GM12878 (cell line): ENCODE data around the gene METAP1.

Experiments
- BCLAF1 ChIP-seq: fragments of 450-650 bp; IDR thresholded peaks from 2 replicates; pipeline ENCODE4 v1.6.1; 2017; ENCODE audit warnings: antibody characterized with exemption, mild to moderate bottlenecking, moderate library complexity
- CEBPB ChIP-seq, 2 experiments: fragments of 150-350 bp in 1 of 2; IDR thresholded peaks; 2 replicates each; pipeline ENCODE4 v1.6.1; 2012 to 2014; ENCODE audit warnings: low read depth in 2 of 2, low read length in 2 of 2, borderline replicate concordance in 1 of 2, inconsistent platforms in 1 of 2
- CHD1 ChIP-seq: IDR thresholded peaks from 2 replicates; pipeline ENCODE4 v1.6.1; 2012; ENCODE audit warnings: low read depth, low read length, improper control_type of control experiment
- CTCF ChIP-seq, 3 experiments: IDR thresholded peaks in 2 of 3; conservative IDR thresholded peaks in 1 of 3; 2 replicates each; pipeline ENCODE4 v1.5.1; 2011; ENCODE audit warnings: low read depth in 3 of 3, low read length in 3 of 3, mild to moderate bottlenecking in 3 of 3, control low read depth in 2 of 3, moderate library complexity in 2 of 3, inconsistent platforms in 1 of 3, mixed read lengths in 1 of 3; ENCODE audit not compliant: control insufficient read depth in 2 of 3, insufficient read depth in 1 of 3; ENCODE audit errors: extremely low read depth in 1 of 3
- IKZF1 ChIP-seq: fragments of 450-650 bp; conservative IDR thresholded peaks from 2 replicates; pipeline ENCODE4 v1.6.1; 2017; ENCODE audit warnings: antibody characterized with exemption, mild to moderate bottlenecking
- MAX ChIP-seq: IDR thresholded peaks from 2 replicates; pipeline ENCODE4 v1.6.1; 2012; ENCODE audit warnings: low read depth, low read length, improper control_type of control experiment
- PBX3 ChIP-seq: IDR thresholded peaks from 2 replicates; pipeline ENCODE4 v1.6.1; 2011; ENCODE audit warnings: mild to moderate bottlenecking, low read depth, low read length, moderate library complexity; ENCODE audit not compliant: insufficient replicate concordance
- RFX5 ChIP-seq: IDR thresholded peaks from 2 replicates; pipeline ENCODE4 v1.6.1; 2011; ENCODE audit warnings: low read depth, low read length, improper control_type of control experiment
- TAF1 ChIP-seq: IDR thresholded peaks from 2 replicates; pipeline ENCODE4 v1.6.1; 2011; ENCODE audit warnings: mild to moderate bottlenecking, low read depth, low read length, borderline replicate concordance
- USF1 ChIP-seq: IDR thresholded peaks from 2 replicates; pipeline ENCODE4 v1.6.1; 2011; ENCODE audit warnings: borderline replicate concordance, low read depth, mild to moderate bottlenecking, moderate library complexity, mixed read lengths, low read length; ENCODE audit not compliant: insufficient read depth; ENCODE audit errors: extremely low read length
- USF2 ChIP-seq: IDR thresholded peaks from 2 replicates; pipeline ENCODE4 v1.6.1; 2011; ENCODE audit warnings: low read depth, low read length, improper control_type of control experiment, borderline replicate concordance
- ZBTB11 ChIP-seq: fragments of 450-650 bp; formaldehyde crosslinking; IDR thresholded peaks from 2 replicates; pipeline ENCODE4 v1.5.0; 2022; ENCODE audit warnings: mild to moderate bottlenecking, missing genetic modification characterization
- ZNF274 ChIP-seq: IDR thresholded peaks from one replicate; pipeline ENCODE4 v1.8.0; 2011; ENCODE audit not compliant: insufficient read length, insufficient read depth
- ZZZ3 ChIP-seq: IDR thresholded peaks from 2 replicates; pipeline ENCODE4 v1.6.1; 2011; ENCODE audit warnings: low read depth; ENCODE audit not compliant: control insufficient read depth, insufficient read length

GRCh38 chr4:99099311-99099710 lies 103.8 kb downstream of the METAP1 start:
- TF ChIP-seq USF2 (no peak), TAF1 (no peak), CTCF (IDR thresholded peaks at IDR 0.05 in 2 of 3, conservative IDR thresholded peaks at IDR 0.05 in 1 of 3; ENCODE audit: control insufficient read depth in 2 of 3, extremely low read depth in 1 of 3, insufficient read depth in 1 of 3, low read depth in 3 of 3, low read length in 3 of 3) (no peak), IKZF1 (no peak), MAX (no peak), USF1 (no peak), PBX3 (no peak), RFX5 (no peak), ZZZ3 (no peak), BCLAF1 (no peak), ZNF274 (no peak), CEBPB (IDR thresholded peaks at IDR 0.05; ENCODE audit: borderline replicate concordance in 1 of 2, low read depth in 2 of 2, low read length in 2 of 2) (no peak), CHD1 (no peak), ZBTB11 (CRISPR knock-in tag) (no peak)
